PC-3 (cell line): ENCODE measurements around the gene MTCH1. TPM values are rescaled to one million over a fixed set of nuclear protein-coding genes. Genes with fewer than 3 reads are reported as not detected.
"Not testable (repeated sequence)": the region's sequence is repeated elsewhere in the genome, so short reads cannot be mapped to it uniquely, and the experiment has no call there.

Experiments used
- ATAC-seq: fragments of 200-7000 bp; cut with Tn5 transposase; 2 replicates; pipeline ENCODE4 v1.9.1; 2020; ENCODE audit warnings: mild to moderate bottlenecking, moderate library complexity
- BruUV-seq: library from RNA; stranded (reverse); fragments of 400-500 nt; replicated peaks from 2 replicates; lab custom pipeline; 2021; lab: Mats Ljungman, UMichigan
- CTCF ChIA-PET: fragments of 300-600 bp; sonication (Branson Sonifier 250); formaldehyde crosslinking; loops from one replicate; lab custom pipeline; 2022; ENCODE audit warnings: antibody characterized with exemption; lab: Charles Lee
- POLR2A ChIA-PET: fragments of 300-600 bp; sonication (Branson Sonifier 250); formaldehyde crosslinking; loops from one replicate; lab custom pipeline; 2022; ENCODE audit warnings: antibody characterized with exemption; ENCODE audit not compliant: unreplicated experiment; lab: Charles Lee
- DNase-seq: peaks from one replicate; pipeline ENCODE4 v3.0.0-alpha.2; 2015
- H2AFZ ChIP-seq: fragments of 300-600 bp; sonication (generic); 2 replicates; pipeline ENCODE4 v1.6.0; 2016; ENCODE audit warnings: antibody characterized with exemption, low read length
- H3F3A ChIP-seq: fragments of 300-600 bp; sonication (generic); one replicate; pipeline ENCODE4 v1.6.0; 2017; ENCODE audit warnings: antibody characterized with exemption, low read length, control low read depth, mild to moderate bottlenecking; ENCODE audit not compliant: unreplicated experiment
- H3K27ac ChIP-seq: fragments of 300-600 bp; sonication (generic); 2 replicates; pipeline ENCODE4 v1.5.1; 2016; ENCODE audit warnings: mild to moderate bottlenecking, low read length
- H3K27me3 ChIP-seq: fragments of 300-600 bp; sonication (generic); 2 replicates; pipeline ENCODE4 v1.6.1; 2016; ENCODE audit warnings: low read length, mixed read lengths
- H3K36me3 ChIP-seq: fragments of 300-600 bp; sonication (generic); 2 replicates; pipeline ENCODE4 v1.6.1; 2016; ENCODE audit warnings: low read depth, mixed run types, low read length, mixed read lengths
- H3K4me1 ChIP-seq: fragments of 300-600 bp; sonication (generic); 2 replicates; pipeline ENCODE4 v1.5.1; 2016; ENCODE audit warnings: low read length; ENCODE audit not compliant: insufficient read depth
- H3K4me2 ChIP-seq: fragments of 300-600 bp; sonication (generic); 2 replicates; pipeline ENCODE4 v1.6.0; 2016; ENCODE audit warnings: low read length
- H3K4me3 ChIP-seq: fragments of 300-600 bp; sonication (generic); 2 replicates; pipeline ENCODE4 v1.5.1; 2016; ENCODE audit warnings: mild to moderate bottlenecking, low read length, mixed read lengths
- H3K79me2 ChIP-seq: fragments of 300-600 bp; sonication (generic); 2 replicates; pipeline ENCODE4 v1.6.1; 2017; ENCODE audit warnings: low read length, mixed read lengths
- H3K9ac ChIP-seq: fragments of 300-600 bp; sonication (generic); 2 replicates; pipeline ENCODE4 v1.6.0; 2016; ENCODE audit warnings: mild to moderate bottlenecking, low read length
- H3K9me2 ChIP-seq: fragments of 300-600 bp; sonication (generic); replicated peaks from 2 replicates; pipeline ENCODE4 v1.6.1; 2016; ENCODE audit warnings: mixed run types, low read length, mixed read lengths
- H3K9me3 ChIP-seq: fragments of 300-600 bp; sonication (generic); 2 replicates; pipeline ENCODE4 v1.6.1; 2016; ENCODE audit warnings: low read length, mixed read lengths
- H4K20me1 ChIP-seq: fragments of 300-600 bp; sonication (generic); 2 replicates; pipeline ENCODE4 v1.6.1; 2016; ENCODE audit warnings: low read length, mixed read lengths
- EZH2 ChIP-seq: fragments of 300-600 bp; sonication (generic); IDR thresholded peaks from one replicate; pipeline ENCODE4 v1.6.1; 2017; ENCODE audit warnings: antibody characterized with exemption, mild to moderate bottlenecking, low read length; ENCODE audit not compliant: unreplicated experiment
- EZH2phosphoT487 ChIP-seq: fragments of 300-600 bp; sonication (generic); IDR thresholded peaks from 2 replicates; pipeline ENCODE4 v1.6.1; 2018; ENCODE audit warnings: mild to moderate bottlenecking, antibody characterized with exemption, low read length, borderline replicate concordance
- intact Hi-C: fragments of 100-400 bp; cut with micrococcal nuclease; formaldehyde crosslinking; loops from 2 replicates; pipeline ENCODE4 v1.9.0; 2023
- total RNA-seq: library from RNA; depleted of rRNA; stranded (reverse); fragments of >200 nt; gene quantifications from 2 replicates; pipeline ENCODE4 v1.2.3, GENCODE V29; 2014
- TF ChIP-seq, protein P1 (sequence below): fragments of 300-600 bp; sonication (generic); conservative IDR thresholded peaks from 2 replicates; pipeline ENCODE4 v1.5.1; 2017; ENCODE audit warnings: antibody characterized with exemption, low read depth, mild to moderate bottlenecking, low read length

The MTCH1 gene
- total RNA-seq, 1 experiment from 2014 or later, result 253 TPM

DNA sequence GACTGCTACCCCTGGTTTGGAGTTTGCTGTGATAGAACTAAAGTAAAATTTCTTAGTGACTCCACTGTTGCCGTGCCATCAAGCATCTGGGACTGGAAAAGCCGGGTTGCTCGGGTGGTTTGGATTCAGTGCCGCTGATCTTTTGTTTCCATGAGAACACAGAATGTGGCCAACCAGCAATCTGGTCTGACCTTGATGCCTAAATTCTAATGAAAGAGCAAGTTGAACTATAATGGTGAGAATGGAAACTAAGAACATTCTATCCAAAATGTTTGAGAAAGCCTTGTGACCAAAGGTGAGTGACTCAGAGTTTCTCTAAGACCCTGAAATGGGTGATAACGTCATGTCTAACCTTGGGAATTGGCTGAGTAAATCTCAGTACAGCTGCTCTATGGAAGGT, 41.3 kb downstream of the MTCH1 start:
- intact Hi-C loops, result loop anchor here (1.0 kb wide), 1 partner anchor 18 kb away; no protein-coding TSS in a partner anchor
- POLR2A ChIA-PET, result no interaction called here
- Histone ChIP-seq H3K36me3 (no peaks in the 10 kb centered on the region), H3F3A (no peaks in the 10 kb centered on the region), H3K9me3 (no peaks in the 10 kb centered on the region), H3K4me1 (peaks cover 8% of the 10 kb centered on the region), H4K20me1 (no peaks in the 10 kb centered on the region), H3K4me2 (no peak overlapping the region), H3K27ac (no peak overlapping the region), H3K9ac (no peak overlapping the region), H3K9me2 (no peaks in the 10 kb centered on the region), H2AFZ (no peak overlapping the region), H3K79me2 (no peaks in the 10 kb centered on the region), H3K27me3 (no peaks in the 10 kb centered on the region), H3K4me3 (no peak overlapping the region)
- DNase-seq (no peak), ATAC-seq (no peak)
- BruUV-seq, result no TSS peak
- CTCF ChIA-PET, result no interaction called here
- TF ChIP-seq EZH2phosphoT487 (no peak), EZH2 (no peak)
- TF ChIP-seq, protein P1, sequence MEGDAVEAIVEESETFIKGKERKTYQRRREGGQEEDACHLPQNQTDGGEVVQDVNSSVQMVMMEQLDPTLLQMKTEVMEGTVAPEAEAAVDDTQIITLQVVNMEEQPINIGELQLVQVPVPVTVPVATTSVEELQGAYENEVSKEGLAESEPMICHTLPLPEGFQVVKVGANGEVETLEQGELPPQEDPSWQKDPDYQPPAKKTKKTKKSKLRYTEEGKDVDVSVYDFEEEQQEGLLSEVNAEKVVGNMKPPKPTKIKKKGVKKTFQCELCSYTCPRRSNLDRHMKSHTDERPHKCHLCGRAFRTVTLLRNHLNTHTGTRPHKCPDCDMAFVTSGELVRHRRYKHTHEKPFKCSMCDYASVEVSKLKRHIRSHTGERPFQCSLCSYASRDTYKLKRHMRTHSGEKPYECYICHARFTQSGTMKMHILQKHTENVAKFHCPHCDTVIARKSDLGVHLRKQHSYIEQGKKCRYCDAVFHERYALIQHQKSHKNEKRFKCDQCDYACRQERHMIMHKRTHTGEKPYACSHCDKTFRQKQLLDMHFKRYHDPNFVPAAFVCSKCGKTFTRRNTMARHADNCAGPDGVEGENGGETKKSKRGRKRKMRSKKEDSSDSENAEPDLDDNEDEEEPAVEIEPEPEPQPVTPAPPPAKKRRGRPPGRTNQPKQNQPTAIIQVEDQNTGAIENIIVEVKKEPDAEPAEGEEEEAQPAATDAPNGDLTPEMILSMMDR, result no peak

DNA sequence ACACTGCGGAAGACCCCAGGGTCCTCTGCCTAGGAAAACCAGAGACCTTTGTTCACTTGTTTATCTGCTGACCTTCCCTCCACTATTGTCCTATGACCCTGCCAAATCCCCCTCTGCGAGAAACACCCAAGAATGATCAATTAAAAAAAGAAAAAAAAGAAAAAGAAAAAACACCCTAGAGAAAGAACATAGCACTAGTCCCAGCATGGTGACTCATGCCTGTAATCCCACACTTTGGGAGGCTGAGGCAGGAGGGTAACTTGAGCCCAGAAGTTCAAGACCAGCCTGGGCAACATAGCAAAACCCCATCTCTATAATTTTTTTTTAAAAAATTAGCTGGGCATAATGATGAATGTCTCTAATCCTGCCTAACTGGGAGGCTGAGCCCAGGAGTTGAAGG, 43.7 kb downstream of the MTCH1 start:
- H3K4me1 ChIP-seq, H3K9me2 ChIP-seq, H3K9me3 ChIP-seq, H2AFZ ChIP-seq, CTCF ChIA-PET, POLR2A ChIA-PET, H3K9ac ChIP-seq, H3K4me3 ChIP-seq, BruUV-seq, H3K27ac ChIP-seq, intact Hi-C loops, H3F3A ChIP-seq, H4K20me1 ChIP-seq, H3K79me2 ChIP-seq, ATAC-seq, H3K4me2 ChIP-seq, DNase-seq, H3K27me3 ChIP-seq, H3K36me3 ChIP-seq: not testable (repeated sequence)

DNA sequence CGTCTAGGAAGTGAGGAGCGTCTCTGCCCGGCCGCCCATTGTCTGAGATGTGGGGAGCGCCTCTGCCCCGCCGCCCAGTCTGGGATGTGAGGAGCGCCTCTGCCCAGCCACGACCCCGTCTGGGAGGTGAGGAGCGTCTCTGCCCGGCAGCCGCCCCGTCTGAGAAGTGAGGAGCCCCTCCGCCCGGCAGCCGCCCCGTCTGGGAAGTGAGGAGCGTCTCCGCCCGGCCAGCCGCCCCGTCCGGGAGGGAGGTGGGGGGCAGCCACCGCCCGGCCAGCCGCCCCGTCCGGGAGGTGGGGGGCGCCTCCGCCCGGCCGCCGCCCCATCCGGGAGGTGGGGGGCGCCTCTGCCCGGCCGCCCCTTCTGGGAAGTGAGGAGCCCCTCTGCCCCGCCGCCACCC, 44.4 kb downstream of the MTCH1 start:
- CTCF ChIA-PET, H3K27me3 ChIP-seq, BruUV-seq, DNase-seq, H3K4me3 ChIP-seq, intact Hi-C loops, H3F3A ChIP-seq, H3K4me2 ChIP-seq, H2AFZ ChIP-seq, H3K9me3 ChIP-seq, H3K27ac ChIP-seq, H3K9me2 ChIP-seq, H3K79me2 ChIP-seq, ATAC-seq, H3K9ac ChIP-seq, H3K36me3 ChIP-seq, H4K20me1 ChIP-seq, POLR2A ChIA-PET, H3K4me1 ChIP-seq: not testable (repeated sequence)

DNA sequence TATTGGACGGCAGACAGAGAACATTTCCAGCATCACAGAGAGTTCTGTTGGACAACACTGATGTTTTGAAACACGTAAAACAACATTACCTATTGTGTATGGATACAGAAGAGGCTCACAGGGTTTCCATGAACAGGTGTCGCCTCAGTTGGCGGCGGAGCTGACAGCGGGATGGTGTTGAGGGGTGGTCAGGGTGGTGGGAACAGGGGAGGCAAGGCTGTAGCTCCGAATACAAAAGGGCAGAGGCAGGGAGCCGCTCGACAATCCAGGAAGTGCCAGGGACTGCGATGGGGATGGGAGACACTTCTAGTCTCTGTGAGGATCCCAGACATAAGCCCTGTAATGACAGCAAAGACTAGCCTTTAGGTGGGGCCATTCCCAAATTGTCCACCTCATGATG, 46.0 kb downstream of the MTCH1 start:
- ChIA-PET POLR2A (no interaction called here), CTCF (no interaction called here)
- Histone ChIP-seq H3K36me3 (no peaks in the 10 kb centered on the region), H3K4me2 (no peak overlapping the region), H3K4me3 (no peak overlapping the region), H3K9me3 (no peaks in the 10 kb centered on the region), H3K9me2 (no peaks in the 10 kb centered on the region), H3K9ac (no peak overlapping the region), H4K20me1 (no peaks in the 10 kb centered on the region), H2AFZ (no peak overlapping the region), H3K4me1 (no peaks in the 10 kb centered on the region), H3K27ac (no peak overlapping the region), H3F3A (no peaks in the 10 kb centered on the region), H3K27me3 (no peaks in the 10 kb centered on the region), H3K79me2 (no peaks in the 10 kb centered on the region)
- intact Hi-C loops, result no loop called here
- TF ChIP-seq, protein P1, result no peak
- TF ChIP-seq EZH2 (no peak), EZH2phosphoT487 (no peak)
- no peak for ATAC-seq
- BruUV-seq, result no TSS peak
- no peak for DNase-seq

DNA sequence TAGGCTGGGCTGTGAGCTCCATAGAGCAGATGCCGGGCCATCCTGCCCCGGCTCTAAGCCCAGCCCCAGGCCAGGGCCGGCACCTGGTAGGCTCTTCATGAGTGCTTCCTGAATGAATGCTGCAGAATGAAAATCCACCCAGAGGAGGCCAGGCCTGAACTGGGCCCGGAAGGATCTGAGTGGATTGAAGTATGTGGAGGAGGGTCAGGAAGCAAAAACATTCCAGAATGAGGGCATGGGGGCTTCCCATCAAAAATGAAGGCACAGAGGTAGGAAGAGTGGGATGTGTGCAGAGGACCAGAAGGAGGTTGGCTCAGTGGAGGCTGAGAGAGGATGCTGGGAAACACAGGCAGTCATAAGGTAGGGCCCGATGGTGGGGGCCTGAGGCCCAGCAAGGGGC, 47.0 kb downstream of the MTCH1 start:
- H4K20me1 ChIP-seq, H3K9me3 ChIP-seq, H3K27me3 ChIP-seq, H3K9ac ChIP-seq, intact Hi-C loops, H2AFZ ChIP-seq, H3K4me3 ChIP-seq, H3K79me2 ChIP-seq, H3K36me3 ChIP-seq, H3K4me2 ChIP-seq, POLR2A ChIA-PET, CTCF ChIA-PET, H3K27ac ChIP-seq, H3K4me1 ChIP-seq, H3F3A ChIP-seq, BruUV-seq, ATAC-seq, H3K9me2 ChIP-seq, DNase-seq: not testable (repeated sequence)
